ENCODE data around the gene TIAM1. TPM values are rescaled to one million over a fixed set of nuclear protein-coding genes. Genes with fewer than 3 reads are reported as not detected.

TIAM1 gene
- total and polyA plus RNA-seq, 11 donors: 0.31 to 9.4 (median 1.1) TPM

- Histone ChIP-seq H3K4me3 (no peak overlapping the region), H3K27ac (no peak overlapping the region), H3K4me1 (peaks cover 0 to 24% (median 0%) of the 10 kb centered on the region in 12 donors), H3K36me3 (no peaks in the 10 kb centered on the region), H3K9me3 (no peaks in the 10 kb centered on the region), H3K27me3 (peaks cover 0 to 16% (median 0%) of the 10 kb centered on the region in 9 donors)
- DNase-seq (no peak), ATAC-seq (no peak)
- intact Hi-C loops (cut with DNase I): no loop called here
- WGBS, 4 donors: 92 to 95% (median 93%) methylated on average over 6 of the region's 6 CpGs
- TF ChIP-seq POLR2A (IDR thresholded peaks at IDR 0.05) (no peak), CTCF (IDR thresholded peaks at IDR 0.05) (no peak)
Observed at GRCh38 chr21:31336739-31337040, 7.4 kb downstream of the TIAM1 start.

GRCh38 chr21:31335957-31336738 lies 7.9 kb downstream of the TIAM1 start:
- ATAC-seq (peak in 3 of 4 donors; percentile 64 to 94 (median 81)), DNase-seq (peak in 4 of 5 donors; percentile 20 to 38 (median 28))
- Histone ChIP-seq H3K9me3 (peaks cover 0 to 4% (median 0%) of the 10 kb centered on the region in 12 donors), H3K4me3 (no peak overlapping the region), H3K27me3 (peaks cover 0 to 11% (median 0%) of the 10 kb centered on the region in 9 donors), H3K36me3 (no peaks in the 10 kb centered on the region), H3K27ac (no peak overlapping the region), H3K4me1 (peaks cover 0 to 19% (median 0%) of the 10 kb centered on the region in 12 donors)
- TF ChIP-seq CTCF (IDR thresholded peaks at IDR 0.05): no peak
- TF ChIP-seq POLR2A (IDR thresholded peaks at IDR 0.05): no peak
- WGBS, 4 donors: 74 to 80% (median 76%) methylated on average over 12 of the region's 12 CpGs
- intact Hi-C loops (cut with DNase I): no loop called here

GRCh38 chr21:31334648-31335121 lies 9.4 kb downstream of the TIAM1 start:
- DNase-seq (no peak), ATAC-seq (no peak)
- WGBS, 4 donors: 67 to 80% (median 78%) methylated on average over 8 to 10 of the region's 10 CpGs
- Histone ChIP-seq H3K27ac (no peak overlapping the region), H3K4me1 (peaks cover 0 to 5% (median 0%) of the 10 kb centered on the region in 12 donors), H3K27me3 (peaks cover 0 to 11% (median 0%) of the 10 kb centered on the region in 9 donors), H3K9me3 (peaks cover 0 to 16% (median 0%) of the 10 kb centered on the region in 12 donors), H3K36me3 (no peaks in the 10 kb centered on the region), H3K4me3 (no peak overlapping the region)
- TF ChIP-seq POLR2A (IDR thresholded peaks at IDR 0.05) (no peak), CTCF (IDR thresholded peaks at IDR 0.05) (no peak)
- intact Hi-C loops (cut with DNase I): no loop called here

DNA sequence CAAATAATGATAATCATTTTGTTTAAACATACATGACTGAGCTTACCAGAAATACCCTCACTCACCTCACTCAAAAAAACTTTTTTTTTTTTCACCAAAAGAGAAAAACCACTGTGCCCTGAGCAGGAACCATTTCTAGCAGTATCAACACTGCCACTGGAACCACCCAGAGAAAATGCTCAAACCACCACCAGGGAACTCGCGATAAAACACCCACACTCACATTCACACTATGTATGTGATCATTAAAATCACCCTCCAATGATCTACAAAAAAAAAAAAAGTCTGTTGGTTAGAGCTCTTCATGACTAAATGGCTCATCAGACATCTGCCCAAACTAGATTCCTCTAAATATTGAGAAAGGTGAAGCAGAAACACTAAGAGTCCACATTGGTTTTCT lies 11.5 kb downstream of the TIAM1 start:
- intact Hi-C loops (cut with DNase I): no loop called here
- no peak for ATAC-seq
- no peaks in the 10 kb centered on the region for H3K27me3 ChIP-seq
- H3K4me3 ChIP-seq: no peak overlapping the region
- TF ChIP-seq POLR2A (IDR thresholded peaks at IDR 0.05) (no peak), CTCF (IDR thresholded peaks at IDR 0.05) (no peak)
- DNase-seq: no peak
- H3K9me3 ChIP-seq: peaks cover 0 to 16% (median 0%) of the 10 kb centered on the region in 12 donors
- no peak overlapping the region for H3K27ac ChIP-seq
- 69 to 97% (median 94%) methylated on average over 2 of the region's 2 CpGs for WGBS, 4 donors
- no peaks in the 10 kb centered on the region for H3K4me1 ChIP-seq
- H3K36me3 ChIP-seq: no peaks in the 10 kb centered on the region

Data from heart left ventricle (tissue), 16 donors.